Hepatocyte (in vitro differentiated cells): ENCODE results near the gene SPOCD1.

ENCODE experiments used
- EZH2 ChIP-seq: fragments of 200-600 bp; sonication (generic); IDR thresholded peaks from 2 replicates; pipeline ENCODE4 v1.6.1; 2016; ENCODE audit warnings: antibody characterized with exemption, mild to moderate bottlenecking, borderline replicate concordance
- TF ChIP-seq, protein P1 (sequence below): fragments of 200-600 bp; sonication (generic); IDR thresholded peaks from 2 replicates; pipeline ENCODE4 v1.5.1; 2016; ENCODE audit warnings: antibody characterized with exemption, mild to moderate bottlenecking; ENCODE audit not compliant: poor library complexity

DNA sequence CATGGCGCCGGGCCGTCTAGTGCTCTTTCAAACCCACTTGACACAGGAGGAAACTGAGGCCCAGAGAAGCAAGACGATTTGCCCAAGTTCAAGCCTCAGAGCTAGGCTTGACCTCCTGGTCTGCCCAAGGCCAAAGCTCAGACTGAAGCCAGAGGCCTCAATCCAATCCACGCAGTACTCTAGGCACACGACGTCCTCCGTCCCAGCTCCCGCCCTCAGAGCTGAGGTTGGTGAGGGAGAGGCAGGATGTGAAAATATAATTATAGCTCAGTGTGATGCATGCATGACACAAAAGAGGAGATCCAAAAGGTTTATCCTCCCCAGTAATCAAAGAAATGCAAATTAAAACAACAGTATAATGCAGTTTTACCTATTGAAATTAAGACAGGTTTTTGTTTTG lies 36.1 kb downstream of the SPOCD1 start:
- TF ChIP-seq, protein P1, sequence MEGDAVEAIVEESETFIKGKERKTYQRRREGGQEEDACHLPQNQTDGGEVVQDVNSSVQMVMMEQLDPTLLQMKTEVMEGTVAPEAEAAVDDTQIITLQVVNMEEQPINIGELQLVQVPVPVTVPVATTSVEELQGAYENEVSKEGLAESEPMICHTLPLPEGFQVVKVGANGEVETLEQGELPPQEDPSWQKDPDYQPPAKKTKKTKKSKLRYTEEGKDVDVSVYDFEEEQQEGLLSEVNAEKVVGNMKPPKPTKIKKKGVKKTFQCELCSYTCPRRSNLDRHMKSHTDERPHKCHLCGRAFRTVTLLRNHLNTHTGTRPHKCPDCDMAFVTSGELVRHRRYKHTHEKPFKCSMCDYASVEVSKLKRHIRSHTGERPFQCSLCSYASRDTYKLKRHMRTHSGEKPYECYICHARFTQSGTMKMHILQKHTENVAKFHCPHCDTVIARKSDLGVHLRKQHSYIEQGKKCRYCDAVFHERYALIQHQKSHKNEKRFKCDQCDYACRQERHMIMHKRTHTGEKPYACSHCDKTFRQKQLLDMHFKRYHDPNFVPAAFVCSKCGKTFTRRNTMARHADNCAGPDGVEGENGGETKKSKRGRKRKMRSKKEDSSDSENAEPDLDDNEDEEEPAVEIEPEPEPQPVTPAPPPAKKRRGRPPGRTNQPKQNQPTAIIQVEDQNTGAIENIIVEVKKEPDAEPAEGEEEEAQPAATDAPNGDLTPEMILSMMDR = no peak
- no peak for TF ChIP-seq EZH2
